ENCODE measurements around the gene DEDD. TPM values are rescaled to one million over a fixed set of nuclear protein-coding genes. Genes with fewer than 3 reads are reported as not detected.
A peak's percentile ranks its signal among the peaks of the same experiment; 100 is the strongest.

Gene DEDD
- polyA plus RNA-seq, 2 of the 4 experiments (the other 2 are of a cell fraction) = 25.3 to 38.4 TPM

GRCh38 chr1:161132410-161133219, at the start of gene DEDD (continued):
- 0 out of 2 replicates have a peak, but pooled peaks have one; percentile 28 for TF ChIP-seq RFX5 (IDR thresholded peaks at IDR 0.05)
- no peak for TF ChIP-seq ATOH8 (CRISPR knock-in tag; IDR thresholded peaks at IDR 0.05; ENCODE audit: low read depth)
- peak; percentile 74; the same call in 1 of the 2 replicates for TF ChIP-seq TP53 (CRISPR knock-in tag; IDR thresholded peaks at IDR 0.05)
- no peak for TF ChIP-seq ZNF302 (CRISPR knock-in tag; IDR thresholded peaks at IDR 0.05)
- TF ChIP-seq NPAS2 (CRISPR knock-in tag; IDR thresholded peaks at IDR 0.05; ENCODE audit: borderline replicate concordance) = no peak
- TF ChIP-seq HES2 (IDR thresholded peaks at IDR 0.05) = no peak
- TF ChIP-seq ESRRA (IDR thresholded peaks at IDR 0.05; ENCODE audit: borderline replicate concordance, low read length) = no peak
- no peak for TF ChIP-seq HDAC2 (IDR thresholded peaks at IDR 0.05)
- no peak for TF ChIP-seq CEBPB (IDR thresholded peaks at IDR 0.05)
- TF ChIP-seq ZC3H11A (IDR thresholded peaks at IDR 0.05) = no peak
- no peak for TF ChIP-seq CBX2 (IDR thresholded peaks at IDR 0.05; ENCODE audit: borderline replicate concordance, low read depth)
- TF ChIP-seq JUNB (IDR thresholded peaks at IDR 0.05) = no peak
- no peak for TF ChIP-seq CBX8 (IDR thresholded peaks at IDR 0.05)
- peak; percentile 30; the same call in 1 of the 2 replicates for TF ChIP-seq GATA3 (IDR thresholded peaks at IDR 0.05; ENCODE audit: borderline replicate concordance)
- no peak for TF ChIP-seq POLR2AphosphoS2 (conservative IDR thresholded peaks at IDR 0.05; ENCODE audit: low read length)
- no peak for TF ChIP-seq BHLHE40 (IDR thresholded peaks at IDR 0.05; ENCODE audit: low read depth, low read length)
- TF ChIP-seq JUN (IDR thresholded peaks at IDR 0.05) = peak in 1 of 2 experiments; percentile 89; a peak in 3 of 5 replicates
- TF ChIP-seq BCL3 (IDR thresholded peaks at IDR 0.05) = no peak; the same call in 2 of the 3 replicates
- no peak for TF ChIP-seq USF2 (IDR thresholded peaks at IDR 0.05)
- no peak for TF ChIP-seq CTCF (IDR thresholded peaks at IDR 0.05)
- no peak for TF ChIP-seq HOXA7 (CRISPR knock-in tag; IDR thresholded peaks at IDR 0.05)
- no peak for TF ChIP-seq HOXB13 (CRISPR knock-in tag; IDR thresholded peaks at IDR 0.05; ENCODE audit: low read depth)
- peak; percentile 68 for TF ChIP-seq PHF8 (IDR thresholded peaks at IDR 0.05; ENCODE audit: borderline replicate concordance, low read depth)
- 0 out of 2 replicates have a peak, but pooled peaks have one; percentile 2 for TF ChIP-seq NFE2L2 (conservative IDR thresholded peaks at IDR 0.05; ENCODE audit: low read length)
- no peak for TF ChIP-seq KDM1A (IDR thresholded peaks at IDR 0.05; ENCODE audit: low read depth)
- peak; percentile 42; the same call in 1 of the 2 replicates for TF ChIP-seq PBX3 (IDR thresholded peaks at IDR 0.05)

All from A549 (cell line).